GM12878 (cell line): ENCODE data around the gene RAD1.

ENCODE experiments used
- CEBPB ChIP-seq, 2 experiments: fragments of 150-350 bp in 1 of 2; IDR thresholded peaks; 2 replicates each; pipeline ENCODE4 v1.6.1; 2012 to 2014; ENCODE audit warnings: low read depth in 2 of 2, low read length in 2 of 2, borderline replicate concordance in 1 of 2, inconsistent platforms in 1 of 2
- CTCF ChIP-seq, 3 experiments: IDR thresholded peaks in 2 of 3; conservative IDR thresholded peaks in 1 of 3; 2 replicates each; pipeline ENCODE4 v1.5.1; 2011; ENCODE audit warnings: low read depth in 3 of 3, low read length in 3 of 3, mild to moderate bottlenecking in 3 of 3, control low read depth in 2 of 3, moderate library complexity in 2 of 3, inconsistent platforms in 1 of 3, mixed read lengths in 1 of 3; ENCODE audit not compliant: control insufficient read depth in 2 of 3, insufficient read depth in 1 of 3; ENCODE audit errors: extremely low read depth in 1 of 3
- POLR2A ChIP-seq: IDR thresholded peaks from 2 replicates; pipeline ENCODE4 v1.6.1; 2011; ENCODE audit warnings: low read depth, mild to moderate bottlenecking, low read length
- POLR2AphosphoS5 ChIP-seq: IDR thresholded peaks from 2 replicates; pipeline ENCODE4 v1.6.1; 2011; ENCODE audit warnings: mild to moderate bottlenecking, low read length, inconsistent platforms
- SIN3A ChIP-seq: IDR thresholded peaks from 2 replicates; pipeline ENCODE4 v1.6.1; 2012; ENCODE audit warnings: low read depth, low read length, improper control_type of control experiment
- TAF1 ChIP-seq: IDR thresholded peaks from 2 replicates; pipeline ENCODE4 v1.6.1; 2011; ENCODE audit warnings: mild to moderate bottlenecking, low read depth, low read length, borderline replicate concordance
- ZZZ3 ChIP-seq: IDR thresholded peaks from 2 replicates; pipeline ENCODE4 v1.6.1; 2011; ENCODE audit warnings: low read depth; ENCODE audit not compliant: control insufficient read depth, insufficient read length

DNA sequence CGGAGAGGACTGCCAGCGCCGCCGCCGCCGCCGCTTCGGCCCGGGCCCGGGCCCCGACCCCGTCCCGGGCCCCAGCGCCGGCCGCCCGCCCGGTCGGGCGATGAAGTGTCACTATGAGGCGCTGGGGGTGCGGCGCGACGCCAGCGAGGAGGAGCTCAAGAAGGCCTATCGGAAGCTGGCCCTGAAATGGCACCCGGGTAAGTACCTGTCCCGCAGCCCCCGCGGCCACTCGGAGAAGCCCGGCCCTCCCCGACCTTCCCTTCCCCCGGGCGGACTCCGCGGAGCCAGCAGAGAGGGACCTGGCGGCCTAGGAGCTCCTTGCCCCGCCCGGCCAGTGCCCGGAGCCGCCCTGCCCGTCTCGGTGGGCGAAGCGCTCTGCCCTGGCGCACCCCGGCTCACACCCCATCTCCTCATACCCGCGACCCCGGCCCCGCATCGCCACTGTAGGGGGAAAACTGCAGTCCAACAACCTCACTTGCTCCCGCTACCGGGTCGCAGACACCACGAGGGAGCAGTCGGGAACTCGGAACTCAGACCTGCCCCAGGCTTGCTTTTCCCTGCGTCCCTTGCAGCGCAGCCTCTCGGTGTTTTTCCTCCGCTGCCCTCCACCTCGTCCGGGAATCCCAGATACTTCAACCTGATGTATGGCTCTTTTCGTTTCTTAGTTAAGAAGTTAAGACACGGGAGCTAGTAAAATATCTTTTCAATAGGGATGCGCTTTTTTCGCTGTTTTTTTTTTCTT is 14.6 kb upstream of the RAD1 start:
- TF ChIP-seq CTCF (IDR thresholded peaks at IDR 0.05 in 2 of 3, conservative IDR thresholded peaks at IDR 0.05 in 1 of 3; ENCODE audit: control insufficient read depth in 2 of 3, extremely low read depth in 1 of 3, insufficient read depth in 1 of 3, low read depth in 3 of 3, low read length in 3 of 3) (no peak), ZZZ3 (no peak), POLR2A (peak; percentile 88), CEBPB (IDR thresholded peaks at IDR 0.05; ENCODE audit: borderline replicate concordance in 1 of 2, low read depth in 2 of 2, low read length in 2 of 2) (no peak), TAF1 (peak; percentile 64; the same call in 1 of the 2 replicates), POLR2AphosphoS5 (peak; percentile 64), SIN3A (no peak)
